GM19025 (cell line): ENCODE results near the gene CERS1.

Experiments
- ATAC-seq: cut with Tn5 transposase; IDR thresholded peaks from one replicate; pipeline ENCODE4 v1.9.1; 2021; ENCODE audit warnings: mild to moderate bottlenecking, low read depth, moderate library complexity; ENCODE audit not compliant: unreplicated experiment

The CERS1 gene

DNA sequence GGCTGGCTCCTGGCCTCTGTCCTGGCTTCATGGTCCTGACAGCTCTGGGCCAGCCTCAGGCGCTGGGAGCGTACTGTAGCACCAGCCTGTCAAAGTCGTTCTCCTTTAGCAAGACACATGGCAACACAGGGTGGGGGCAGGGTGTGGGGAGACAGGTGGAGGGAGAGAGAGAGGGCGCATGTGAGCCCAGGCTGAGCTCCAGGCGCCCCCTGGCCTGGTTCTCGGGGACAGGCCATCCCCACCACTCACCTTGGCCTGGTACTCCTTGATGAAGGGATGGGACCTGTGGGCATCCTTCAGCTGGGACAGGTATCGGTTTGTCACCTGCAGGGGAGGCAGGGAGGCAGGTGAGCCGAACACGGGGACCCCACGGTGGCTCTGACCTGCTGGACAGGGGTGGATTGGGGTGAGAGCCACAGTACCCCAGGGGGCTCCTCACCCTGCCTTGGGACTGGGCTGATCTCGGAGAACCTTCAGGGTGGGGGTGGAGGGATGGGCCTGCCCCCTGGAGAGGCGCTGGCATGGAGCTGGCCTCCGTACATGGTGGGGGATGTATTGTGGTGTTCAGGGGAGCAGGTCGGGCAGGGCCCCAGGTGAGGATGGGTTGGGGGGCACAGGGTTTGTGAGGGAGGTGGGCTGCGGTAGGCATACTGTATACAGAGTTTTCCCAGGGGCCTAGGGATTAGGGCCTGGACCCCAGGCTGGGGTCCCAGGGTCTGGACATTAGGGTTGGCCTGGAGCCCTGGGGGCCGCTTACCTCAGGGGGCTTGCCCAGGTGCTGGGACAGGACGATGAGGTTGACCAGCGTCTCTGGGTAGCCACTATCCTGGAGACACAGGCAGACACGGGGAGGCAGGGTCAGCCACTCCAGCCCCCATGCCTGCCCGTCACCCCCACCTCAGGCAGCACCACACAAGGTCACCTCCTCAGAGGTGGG, 3.9 kb upstream of the CERS1 start:
- no peak for ATAC-seq

DNA sequence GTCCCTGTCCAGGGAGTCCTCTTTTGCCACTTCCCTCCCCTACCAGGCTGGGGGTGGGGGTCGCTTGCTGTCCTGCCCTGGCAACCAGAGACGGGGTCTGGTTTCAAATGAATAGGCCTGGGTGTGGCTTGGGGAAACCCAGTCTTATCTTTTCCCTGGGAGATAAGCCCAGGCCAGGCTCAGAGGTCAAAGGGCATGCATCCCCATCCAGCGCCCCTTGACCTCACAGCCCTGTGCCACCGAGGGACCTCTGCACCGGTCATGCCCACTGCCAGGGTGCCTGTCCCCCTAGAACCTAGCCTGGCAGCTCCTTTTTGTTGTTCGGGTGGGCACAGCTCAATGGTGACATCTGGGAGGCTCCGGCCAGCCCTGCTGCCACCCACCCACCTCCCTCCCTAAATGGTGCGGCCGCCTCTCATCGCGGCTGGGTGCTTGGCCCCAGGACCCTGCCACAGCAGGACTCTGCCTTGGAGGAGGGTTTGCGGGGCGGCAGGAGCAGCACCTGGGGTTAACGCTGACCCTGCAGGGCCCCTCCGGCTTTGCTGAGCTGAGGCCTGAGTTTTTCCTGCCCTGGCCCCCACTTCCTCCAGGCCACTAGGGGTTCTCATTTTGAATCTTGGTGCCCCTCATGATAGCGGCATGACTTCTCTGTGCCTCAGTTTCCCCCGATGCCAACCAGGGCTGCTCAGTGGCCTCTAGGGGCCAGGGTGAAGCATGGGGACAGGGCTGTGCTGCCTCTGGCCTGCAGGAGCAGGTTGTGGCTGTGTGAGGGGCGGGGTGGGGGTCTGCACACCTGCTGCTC, 2.9 kb upstream of the CERS1 start:
- no peak for ATAC-seq

DNA sequence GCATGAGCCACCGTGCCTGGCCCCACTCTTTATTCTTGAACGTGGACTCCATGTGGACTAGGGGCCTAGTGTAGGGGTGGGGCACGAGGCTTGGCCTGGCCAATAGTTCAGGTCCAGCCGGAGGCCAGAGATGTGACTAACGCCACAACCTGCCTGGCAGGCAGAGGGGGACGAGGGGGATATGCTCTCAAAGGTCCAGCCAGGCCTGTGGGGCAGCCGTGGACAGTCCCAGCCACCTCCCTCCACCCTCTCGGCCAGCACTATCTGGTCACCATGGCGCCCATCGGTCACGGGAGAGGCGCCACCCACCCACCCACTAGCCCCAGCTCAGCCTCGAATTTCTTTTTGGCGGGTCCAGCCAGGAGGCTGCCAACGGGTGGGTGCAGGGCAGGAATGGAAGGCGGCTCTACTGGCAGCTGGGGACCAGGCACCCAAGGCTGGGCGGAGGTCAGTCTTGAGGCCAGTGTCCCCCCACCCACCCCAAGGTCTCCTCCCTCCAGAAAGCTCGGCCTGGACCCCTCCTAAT, 2.2 kb upstream of the CERS1 start:
- ATAC-seq, result no peak

DNA sequence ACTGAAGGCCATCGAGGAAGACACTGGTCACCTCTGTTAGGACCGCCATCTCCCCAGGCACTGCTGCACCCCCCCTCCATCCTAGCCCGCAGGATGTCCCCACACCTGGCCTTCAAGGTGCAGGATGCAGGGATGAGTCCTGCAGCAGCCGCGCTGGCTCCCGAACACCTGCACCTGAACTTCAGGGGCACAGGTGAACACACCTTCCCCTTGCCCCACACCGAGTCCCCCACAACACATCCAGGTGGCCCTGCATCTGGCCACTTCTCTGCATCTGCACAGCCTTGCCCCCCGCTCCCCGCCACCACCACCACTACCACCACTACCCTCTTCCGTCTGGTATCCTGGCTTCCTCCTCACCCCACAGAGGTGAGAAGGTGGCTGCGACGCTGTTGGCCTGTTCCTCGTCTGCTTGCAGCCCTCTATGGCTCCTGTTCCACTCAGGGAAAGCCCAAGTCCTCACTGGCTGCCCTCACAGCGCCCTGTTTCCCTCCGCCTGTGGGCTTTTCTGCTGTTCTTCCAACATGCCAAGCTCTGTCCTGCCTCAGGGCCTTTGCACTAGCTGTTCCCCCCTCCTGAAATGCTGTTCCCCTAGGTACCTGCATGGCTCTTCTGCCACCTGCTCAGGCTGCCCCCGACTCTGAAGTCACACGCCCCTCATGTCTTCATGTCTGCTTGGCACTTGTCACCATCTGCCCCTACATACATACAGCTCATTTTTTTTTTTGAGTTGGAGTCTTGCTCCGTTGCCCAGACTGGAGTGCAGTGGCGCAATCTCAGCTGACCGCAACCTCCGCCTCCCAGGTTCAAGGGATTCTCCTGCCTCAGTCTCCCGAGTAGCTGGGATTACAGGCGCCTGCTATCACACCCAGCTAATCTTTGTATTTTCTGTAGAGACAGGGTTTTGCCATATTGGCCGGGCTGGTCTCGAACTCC, 1.4 kb upstream of the CERS1 start:
- no peak for ATAC-seq

DNA sequence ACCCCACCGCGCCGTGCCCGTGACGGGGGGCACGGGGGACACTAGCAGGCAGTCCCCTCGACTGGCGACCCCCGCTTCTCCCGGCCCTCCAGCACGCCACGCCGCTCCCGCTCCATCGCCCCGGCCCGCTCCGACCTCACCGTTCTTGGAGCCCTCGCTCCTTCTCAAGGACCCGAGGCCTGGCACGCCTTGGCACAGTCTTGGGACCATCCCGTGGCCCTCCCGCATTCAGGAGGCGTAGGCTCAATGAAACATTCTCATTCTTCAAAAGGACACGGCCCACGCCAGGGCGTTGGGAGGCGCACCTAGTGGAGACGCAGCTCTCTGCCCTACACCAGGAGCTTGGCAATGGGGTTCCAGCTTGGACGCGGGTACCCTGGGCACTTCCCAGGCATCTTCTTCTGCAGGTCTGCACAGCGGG, 473 bp upstream of the CERS1 start:
- no peak for ATAC-seq

DNA sequence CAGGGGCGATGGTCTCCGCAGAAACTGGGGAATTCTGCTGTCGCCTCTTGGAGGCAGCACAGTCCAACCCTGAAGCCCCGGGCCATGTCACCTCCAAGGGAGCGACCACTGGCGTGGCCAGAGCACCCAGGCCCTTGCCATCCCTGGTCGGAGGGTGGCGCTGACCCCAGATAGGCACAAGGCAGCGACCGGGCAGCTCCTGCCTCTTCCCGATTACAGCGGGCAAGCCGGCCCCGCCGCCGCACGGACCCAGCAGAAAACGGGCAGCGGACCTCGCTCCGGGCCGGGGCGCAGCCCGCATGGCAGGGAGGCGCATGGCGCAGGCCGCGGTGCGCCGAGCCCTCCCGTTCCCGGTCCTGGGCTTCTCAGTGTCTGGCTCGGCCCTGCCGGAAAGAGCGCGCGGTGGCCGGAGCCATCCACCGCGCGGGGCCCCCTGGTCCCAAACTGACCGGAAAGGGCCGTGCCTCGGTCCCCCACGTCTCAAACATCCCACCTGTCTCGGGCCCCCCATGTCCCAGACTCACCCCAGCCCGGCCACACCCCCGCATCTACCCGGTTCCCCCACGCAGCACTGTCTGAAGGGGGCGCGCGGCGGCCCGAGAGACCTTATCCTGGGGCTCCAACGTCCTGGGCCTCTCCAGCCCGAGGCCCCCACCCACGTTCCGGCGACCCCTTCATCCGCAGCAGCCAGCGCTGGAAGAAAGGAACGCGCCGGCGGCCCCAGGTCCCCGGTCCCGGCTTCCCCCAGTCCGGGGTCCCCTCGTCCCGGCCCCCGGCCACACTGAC, 727 bp downstream of the CERS1 start:
- ATAC-seq, result no peak

DNA sequence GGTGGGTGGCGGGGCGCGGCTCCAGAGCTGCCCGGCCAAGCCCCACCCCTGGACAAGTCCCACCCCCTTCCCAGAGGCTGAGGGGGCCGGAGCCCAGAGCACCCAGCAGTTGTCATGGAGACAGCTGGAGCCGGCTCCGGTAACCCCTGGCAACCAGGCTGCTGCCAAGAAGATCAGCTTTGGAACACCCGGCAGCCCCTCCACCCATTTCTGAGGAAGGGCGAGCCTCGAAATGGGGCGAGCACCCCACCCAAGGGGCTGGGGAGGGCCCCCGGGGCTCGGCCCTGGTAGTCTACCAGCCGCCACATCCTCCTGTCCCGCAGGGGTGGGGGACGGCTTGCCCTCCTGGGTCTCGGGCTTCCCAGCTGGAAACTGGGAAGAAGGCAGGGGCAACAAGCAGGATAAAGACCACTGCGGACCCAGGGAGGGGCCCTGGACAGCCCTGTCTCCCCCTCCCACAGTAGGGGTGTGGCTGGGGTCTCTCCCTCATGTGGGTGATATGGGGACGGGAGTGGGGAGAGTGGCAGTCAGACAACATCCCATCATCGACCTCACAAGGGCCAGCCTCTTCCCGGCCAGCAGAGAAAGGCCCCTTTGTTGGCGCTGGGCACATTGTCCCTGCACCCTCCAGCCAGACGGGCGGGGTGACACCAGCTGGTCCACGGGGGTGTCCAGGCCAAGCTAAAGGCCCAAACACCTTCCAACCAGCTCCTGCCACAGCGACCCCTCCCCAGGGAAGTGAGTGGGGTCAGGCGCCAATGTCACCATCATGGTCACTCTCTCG, 1.5 kb downstream of the CERS1 start:
- ATAC-seq, result no peak

DNA sequence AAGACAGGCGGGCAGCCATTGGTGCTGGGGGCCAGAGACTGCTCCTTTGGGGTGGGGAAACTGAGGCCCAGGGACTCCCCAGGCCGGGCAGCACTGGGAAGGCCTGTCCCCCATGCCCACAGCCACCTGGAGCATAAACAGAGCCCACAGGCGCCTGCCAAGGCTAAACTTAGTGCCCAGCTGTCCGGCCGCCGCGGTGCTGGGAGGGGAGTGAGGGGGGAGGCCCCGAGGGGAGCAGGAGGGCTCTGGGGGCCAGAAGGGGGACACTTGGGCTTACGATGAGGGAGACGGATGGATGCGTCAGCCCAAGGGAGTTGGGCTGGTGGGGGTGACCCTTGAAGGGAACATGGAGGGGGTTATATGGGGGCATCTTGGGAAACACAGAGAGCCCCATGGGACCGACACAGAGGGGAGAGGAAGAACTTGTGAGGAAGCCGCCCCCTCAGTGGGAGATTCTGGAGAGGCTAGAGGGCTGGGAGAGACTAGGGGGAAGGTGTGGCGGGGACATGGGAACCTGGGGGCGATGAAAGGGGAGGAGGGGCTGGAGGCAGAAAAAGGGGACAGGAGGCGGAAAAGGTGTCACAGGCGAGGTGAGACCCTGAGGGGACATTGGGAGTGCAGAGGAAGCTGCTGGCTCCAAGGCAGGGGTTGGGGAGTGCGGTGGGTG, 2.2 kb downstream of the CERS1 start:
- ATAC-seq, result no peak

DNA sequence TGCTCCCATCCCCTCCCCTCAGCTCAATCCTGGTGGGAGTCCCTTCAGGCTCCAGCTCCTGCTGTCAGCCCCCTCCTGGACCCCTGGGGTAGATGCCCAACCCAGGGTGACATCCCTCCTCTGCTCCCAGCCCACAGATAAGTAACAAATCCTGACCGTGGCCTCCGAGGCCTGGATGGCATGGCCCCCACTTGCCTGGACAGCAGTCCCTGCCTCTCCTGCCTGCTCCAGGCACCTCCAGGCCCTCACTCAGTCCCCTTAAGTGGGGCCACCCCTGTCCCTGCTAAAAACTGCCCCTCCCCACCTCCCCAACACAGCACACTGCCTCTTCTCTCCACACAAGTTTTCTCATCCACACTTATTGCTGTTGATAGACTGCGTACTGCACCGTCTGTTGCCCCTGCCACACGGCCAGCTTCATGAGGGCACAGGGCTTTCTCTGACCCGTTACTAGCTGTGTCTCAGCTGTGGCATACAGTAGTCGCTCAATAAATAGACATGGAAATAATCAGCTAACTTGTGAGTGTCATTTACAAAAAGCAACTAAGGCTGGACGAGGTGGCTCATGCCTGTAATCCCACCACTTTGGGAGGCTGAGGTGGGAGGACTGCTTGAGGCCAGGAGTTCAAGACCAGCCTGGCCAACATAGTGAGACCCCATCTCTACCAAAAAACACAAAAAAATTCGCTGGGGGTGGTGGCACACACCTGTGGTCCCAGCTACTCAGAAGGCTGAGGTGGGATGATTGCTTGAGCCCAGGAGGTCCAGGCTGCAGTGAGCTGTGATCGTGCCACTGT, 5.8 kb downstream of the CERS1 start:
- no peak for ATAC-seq

DNA sequence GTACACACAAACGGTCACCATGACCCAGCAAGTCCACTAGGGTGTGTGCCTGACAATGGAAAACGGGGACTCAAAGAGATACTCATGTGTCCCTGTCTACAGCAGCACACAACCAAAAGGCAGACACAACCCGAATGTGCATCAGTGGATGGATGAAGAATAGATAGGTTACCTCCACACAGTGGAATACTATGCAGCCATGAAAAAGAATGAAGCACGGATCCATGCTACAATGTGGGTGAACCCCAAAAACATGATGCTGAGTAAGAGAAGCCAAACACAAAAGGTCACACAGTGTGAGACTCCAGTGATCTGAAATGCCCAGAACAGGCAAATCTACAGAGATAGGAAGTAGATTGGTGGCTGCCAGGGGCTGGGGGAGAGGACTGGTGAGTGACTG, 9.0 kb downstream of the CERS1 start:
- no peak for ATAC-seq

DNA sequence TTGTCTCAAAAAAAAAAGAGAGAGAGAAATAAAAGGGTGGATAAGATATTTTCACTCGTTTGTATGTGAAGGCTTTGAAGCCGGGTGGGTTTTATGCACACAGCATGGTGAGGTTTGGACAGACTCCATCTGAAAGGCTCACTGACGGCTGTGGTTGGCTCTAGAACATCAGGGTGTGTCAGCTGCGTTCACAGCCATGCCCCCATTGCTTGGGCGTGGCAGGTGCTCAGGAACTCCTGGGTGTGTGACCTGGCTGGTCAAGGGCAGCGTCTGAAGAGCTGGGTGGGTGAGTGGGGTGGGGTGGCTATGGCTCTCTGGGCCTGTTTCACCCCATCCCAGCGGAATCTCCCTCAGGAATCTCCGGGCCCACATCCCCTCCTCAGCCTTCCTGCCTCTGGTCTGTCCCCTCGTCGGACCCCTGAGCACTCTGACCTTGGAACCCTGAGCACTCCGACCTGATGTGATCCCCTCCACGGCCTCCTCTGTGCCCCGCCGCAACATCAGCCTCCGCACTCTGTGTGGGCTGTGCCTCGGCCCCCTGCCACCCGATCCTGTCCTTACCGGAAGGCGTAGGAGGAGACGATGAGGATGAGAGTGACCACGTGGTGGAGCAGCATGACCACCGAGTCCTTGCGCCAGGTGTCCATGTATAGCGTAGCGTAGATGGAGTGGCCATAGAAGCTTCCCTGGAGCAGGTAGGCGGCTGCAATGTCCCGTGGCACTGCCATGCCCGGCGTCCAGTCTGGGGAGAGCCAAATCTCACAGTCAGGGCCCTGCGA, 12.2 kb downstream of the CERS1 start:
- ATAC-seq, result no peak

DNA sequence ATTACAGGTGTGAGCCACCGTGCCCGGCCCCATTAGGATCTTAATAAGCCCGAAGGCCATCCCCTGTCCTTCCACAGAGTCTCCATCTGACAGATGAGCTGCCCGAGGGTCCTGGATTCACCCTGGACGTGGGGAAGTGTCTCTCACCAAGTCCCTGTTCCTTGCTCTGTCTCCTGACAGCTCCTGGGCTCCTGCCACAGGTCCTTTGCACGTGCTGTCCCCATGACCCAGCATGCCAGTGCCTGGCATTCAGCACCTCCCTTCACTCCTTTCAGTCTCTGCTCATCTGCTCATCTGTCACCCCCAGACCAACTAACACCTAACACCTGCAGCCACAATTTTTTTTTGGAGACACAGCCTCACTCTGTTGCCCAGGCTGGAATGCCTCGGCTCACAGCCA, 14.5 kb downstream of the CERS1 start:
- ATAC-seq, result no peak

DNA sequence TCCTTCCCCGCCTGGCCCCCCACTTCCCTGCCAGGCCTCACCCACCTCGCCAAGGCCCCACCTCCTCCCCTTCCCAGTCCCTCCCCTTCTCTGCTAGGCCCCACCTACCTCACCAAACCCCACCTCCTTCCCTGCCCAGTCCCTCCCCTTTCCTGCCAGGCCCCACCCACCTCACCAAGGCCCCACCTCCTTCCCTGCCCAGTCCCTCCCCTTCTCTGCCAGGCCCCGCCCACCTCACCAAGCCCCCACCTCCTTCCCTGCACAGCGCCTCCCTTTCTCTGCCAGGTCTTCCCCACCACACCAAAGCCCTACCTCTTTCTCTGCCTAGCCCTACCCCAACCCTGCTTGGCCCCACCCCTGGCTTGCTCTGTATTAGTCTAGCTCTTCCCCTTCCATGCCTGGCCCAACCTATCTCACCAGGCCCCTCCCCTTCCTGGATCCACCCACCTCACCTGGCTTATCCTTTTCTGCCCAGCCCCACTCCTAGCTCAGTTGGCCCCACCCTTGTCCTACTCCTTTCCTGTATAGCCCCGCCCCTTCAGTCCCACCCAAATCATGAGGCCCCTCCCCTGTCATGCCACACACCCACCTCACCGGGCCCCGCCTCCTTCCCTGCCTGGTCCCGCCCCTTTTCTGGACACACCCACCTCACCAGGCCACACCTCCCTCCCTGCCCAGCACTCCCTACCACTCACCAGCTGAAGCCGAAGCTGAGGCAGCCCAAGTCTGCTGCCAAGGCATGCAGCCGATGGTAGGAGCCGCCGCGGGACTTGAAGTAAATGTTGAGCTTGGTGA, 16.2 kb downstream of the CERS1 start:
- no peak for ATAC-seq

DNA sequence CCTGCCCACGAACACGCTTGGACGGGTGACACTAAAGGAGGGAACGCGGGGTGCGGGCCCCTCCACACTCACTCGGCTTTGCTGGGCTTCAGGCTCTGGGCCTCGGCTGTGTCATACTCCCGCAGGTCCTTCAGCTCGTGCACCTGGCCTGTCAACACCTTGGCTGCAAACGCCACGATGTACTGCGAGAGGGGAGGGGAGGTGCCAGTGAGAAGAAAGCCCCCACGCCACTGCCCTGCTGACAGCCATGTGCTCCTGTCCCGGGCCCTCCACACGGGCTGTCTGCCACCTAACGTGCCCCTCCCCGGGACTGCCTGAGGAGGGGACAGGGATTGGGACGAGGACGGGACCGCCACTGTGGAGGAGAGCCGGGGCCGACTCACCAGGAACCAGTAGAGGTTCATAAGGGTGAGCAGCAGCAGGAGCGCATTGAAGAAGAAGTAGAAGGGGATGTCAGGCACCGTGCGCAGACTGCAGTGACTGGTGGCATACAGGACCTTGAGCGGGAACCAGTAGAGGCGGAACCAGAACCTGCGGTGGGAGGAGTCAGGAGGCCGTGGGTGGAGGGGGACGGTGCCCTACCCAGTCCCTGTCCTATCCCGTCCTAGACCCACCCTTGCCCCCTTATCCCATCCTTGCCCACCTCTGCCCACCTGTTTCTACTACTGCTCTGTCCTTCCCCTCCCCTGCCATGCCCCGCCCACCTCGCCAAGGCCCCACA, 16.9 kb downstream of the CERS1 start:
- no peak for ATAC-seq

DNA sequence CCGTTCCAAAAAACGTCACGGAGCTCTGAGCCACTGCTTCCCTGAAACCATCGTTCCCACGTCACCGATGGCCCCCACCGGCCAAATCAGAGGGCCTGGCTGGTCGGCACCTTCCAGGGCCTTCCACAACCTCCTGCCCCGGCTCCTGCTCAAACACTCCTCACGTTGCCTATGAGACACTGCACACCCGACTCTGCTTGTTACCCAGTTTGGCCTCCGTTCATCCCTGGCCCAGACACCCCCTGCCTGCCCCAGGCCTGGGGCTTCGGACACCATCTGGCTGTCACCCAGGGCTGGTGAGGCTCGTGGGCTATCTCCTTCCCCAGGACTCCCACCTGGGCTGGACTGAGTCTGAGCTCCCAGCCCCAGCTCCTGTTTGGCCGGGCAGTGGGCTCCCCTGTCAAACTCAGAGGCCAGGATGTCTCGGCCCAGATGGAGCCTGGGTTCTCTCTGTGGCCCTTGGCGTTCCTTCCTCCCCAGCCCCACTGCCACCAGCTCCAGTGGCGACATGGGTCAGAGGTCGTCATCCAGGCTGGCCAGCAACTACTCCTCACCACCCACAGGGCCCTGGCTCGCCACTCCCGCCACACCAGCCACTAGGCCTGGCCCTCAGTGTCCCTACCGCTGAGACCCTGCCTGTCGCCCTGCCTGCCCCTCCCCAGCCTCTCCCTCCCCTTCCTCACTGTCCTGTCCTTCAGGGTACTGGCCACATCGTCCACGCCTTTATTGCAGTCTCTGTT, 17.7 kb downstream of the CERS1 start:
- ATAC-seq, result no peak
